Stimulated activated CD4-positive, alpha-beta T cell treated with anti-CD3 and anti-CD28 coated beads, TNF-alpha, amount 100 ng/mL, for 4 hours (primary cell): Measurements from ENCODE around the gene NAA20.

Source experiments
- DNase-seq, 3 experiments: peaks; one replicate each; pipeline ENCODE4 v3.0.0-alpha.2; 2020; ENCODE audit warnings: low read depth in 3 of 3

The NAA20 gene

DNA sequence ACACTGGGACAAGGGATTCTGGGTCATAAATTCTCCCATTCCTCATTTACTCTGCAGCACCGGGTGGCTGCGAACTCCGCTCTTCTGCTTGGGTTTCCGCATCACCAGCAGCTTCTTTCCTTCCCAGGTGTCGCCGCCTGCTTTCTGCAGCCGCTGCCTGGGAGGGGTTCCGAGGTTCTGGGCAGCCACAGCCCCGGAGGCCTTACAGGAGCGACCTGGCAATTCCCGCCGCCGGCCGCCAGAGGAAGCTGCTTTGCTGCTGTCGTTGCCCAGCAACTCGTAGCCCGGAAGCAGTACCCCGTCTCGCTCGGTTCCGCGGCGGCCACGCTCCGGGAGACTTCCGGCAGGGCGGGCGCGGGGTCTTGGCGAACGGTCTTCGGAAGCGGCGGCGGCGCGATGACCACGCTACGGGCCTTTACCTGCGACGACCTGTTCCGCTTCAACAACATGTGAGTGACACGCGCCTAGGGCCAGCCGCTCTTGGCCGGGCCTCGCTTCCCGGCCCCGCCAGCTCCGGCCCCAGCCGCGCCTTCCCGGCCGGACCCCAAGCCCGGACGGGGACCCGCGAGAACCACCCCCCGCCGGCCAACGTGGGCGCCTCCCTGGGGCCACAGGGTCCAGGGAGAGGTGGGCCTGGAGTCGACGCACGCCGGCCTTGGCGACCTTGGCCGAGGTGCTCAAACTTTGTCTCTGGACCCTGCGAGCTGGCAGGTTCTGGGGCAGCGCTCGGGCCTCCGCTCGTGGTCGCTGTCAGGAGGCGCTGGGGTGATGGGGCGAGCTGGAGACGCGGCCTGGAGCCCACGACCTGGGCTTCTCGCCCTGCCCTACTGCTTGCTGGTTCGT is at the start of gene NAA20:
Gene NAA20, plus strand, starts transcription at position 362 of the 843 bp plus-strand sequence. Its CDS starts 35 bp downstream, at position 397.
- DNase-seq: peak; percentile 82 to 84 (median 83)

- no peak for DNase-seq
Observed at GRCh38 chr20:19967445-19967844, 49.7 kb upstream of the NAA20 start.

- no peak for DNase-seq
Observed at GRCh38 chr20:19968028-19968427, 49.1 kb upstream of the NAA20 start.

DNA sequence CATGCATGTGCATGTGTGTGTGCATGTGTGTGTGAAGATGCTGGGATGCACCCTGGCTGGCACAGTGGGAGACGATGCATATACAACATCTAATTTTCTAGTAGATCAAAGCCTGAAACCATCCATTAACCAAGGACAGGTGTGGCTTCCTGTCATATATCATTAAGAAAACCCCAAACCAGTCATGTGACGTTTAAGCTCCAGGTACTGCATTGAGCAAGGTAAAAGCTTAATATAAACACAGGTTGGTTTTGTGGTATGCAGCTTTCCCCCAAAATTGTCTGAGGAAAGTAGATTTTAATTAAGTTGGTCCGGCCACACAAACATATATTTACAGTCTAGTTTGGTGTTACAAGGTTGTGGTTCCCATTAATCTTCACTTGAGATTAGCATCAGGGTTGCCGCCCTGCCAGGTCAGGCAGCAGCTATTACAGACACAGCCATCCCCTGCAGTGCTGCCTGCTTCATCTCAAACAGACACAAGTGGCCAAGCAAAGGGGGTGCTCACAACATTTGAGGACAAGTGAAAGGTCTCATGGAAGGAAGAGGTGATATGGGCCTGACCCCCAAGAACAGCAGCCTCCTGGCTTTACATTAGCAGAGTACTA is 48.6 kb upstream of the NAA20 start:
- DNase-seq: no peak

DNA sequence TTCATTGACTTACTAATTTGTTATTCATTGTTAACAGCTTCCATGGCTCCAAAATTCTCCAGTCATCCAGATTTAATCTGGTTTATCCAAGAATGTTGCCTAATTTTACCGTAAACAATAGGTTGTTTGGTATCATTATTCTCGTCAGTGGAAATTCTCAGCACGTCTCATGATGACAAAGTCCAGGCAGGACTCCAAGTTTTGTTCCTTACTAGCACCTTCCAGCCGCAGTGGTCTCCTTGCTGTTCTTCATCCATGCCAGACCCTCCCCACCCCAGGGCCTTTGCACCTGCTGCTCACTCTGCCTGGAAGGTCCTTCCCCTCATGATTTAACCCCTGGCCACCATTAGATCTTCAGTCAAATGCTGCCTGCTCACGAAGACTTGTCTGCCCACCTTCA is 48.1 kb upstream of the NAA20 start:
- DNase-seq: no peak

GRCh38 chr20:19969507-19970255 is 47.5 kb upstream of the NAA20 start:
- DNase-seq: no peak

- DNase-seq: no peak
Observed at GRCh38 chr20:19970256-19970765, 46.9 kb upstream of the NAA20 start.

- DNase-seq: no peak
Observed at GRCh38 chr20:19971116-19971515, 46.0 kb upstream of the NAA20 start.

DNA sequence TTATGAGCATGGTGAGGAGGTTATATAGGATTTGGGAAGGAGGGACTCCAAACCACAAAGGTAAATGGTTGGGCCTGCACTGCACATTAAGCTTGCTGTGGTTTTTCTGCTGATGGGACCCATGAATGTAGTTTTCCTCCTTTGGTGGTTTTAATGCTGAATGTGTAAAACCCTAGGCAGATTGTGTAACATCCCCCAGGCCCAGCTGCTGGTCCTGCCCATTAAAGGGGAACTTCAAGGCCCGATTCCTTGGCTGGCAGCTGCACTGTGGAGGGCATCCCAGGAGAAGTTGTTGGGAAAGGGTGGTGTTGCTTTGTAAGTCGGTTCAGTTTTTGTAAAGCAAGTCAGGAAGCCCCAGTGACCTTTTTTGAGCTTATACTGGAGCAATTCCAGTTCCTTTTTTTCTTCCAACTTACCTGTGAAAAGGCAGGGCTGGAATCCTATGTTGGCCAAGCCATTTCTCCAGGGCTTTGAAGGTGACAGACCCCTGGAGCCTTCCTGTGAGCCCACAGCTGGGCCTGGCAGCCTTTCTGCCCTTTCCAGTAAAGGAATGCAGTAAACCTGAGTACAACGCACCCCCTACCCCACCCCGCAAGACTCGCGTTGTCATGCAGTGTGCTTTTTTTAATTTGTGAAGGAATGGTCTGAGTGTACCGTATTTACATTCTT is 43.1 kb upstream of the NAA20 start:
- no peak for DNase-seq

DNA sequence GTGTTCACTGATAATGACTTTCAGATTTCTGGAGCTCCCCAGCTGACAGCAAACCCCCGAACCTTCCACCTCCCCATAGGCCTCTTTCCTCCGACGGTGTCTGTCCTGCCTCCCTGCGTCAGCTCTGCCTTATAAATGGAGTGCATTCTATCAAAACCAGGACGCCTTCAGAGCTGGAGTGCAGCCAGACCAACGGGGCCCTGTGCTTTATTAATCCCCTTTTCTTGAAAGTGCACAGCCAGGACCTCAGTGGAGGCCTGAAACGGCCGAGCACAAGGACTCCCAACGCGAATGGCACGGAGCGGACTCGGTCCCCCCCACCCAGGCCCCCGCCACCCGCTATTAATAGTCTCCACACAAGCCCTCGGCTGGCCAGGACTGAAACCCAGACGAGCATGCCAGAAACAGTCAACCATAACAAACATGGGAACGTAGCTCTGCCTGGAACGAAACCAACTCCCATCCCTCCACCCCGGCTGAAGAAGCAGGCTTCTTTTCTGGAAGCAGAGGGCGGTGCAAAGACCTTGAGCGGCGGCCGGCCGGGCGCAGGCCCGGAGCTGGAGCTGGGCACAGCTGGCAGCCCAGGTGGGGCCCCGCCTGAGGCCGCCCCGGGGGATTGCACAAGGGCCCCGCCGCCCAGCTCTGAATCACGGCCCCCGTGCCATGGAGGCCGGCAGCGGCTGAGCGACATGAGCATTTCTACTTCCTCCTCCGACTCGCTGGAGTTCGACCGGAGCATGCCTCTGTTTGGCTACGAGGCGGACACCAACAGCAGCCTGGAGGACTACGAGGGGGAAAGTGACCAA is 42.3 kb upstream of the NAA20 start:
- DNase-seq: no peak

GRCh38 chr20:19975436-19975799 is 41.7 kb upstream of the NAA20 start:
- DNase-seq: no peak

DNA sequence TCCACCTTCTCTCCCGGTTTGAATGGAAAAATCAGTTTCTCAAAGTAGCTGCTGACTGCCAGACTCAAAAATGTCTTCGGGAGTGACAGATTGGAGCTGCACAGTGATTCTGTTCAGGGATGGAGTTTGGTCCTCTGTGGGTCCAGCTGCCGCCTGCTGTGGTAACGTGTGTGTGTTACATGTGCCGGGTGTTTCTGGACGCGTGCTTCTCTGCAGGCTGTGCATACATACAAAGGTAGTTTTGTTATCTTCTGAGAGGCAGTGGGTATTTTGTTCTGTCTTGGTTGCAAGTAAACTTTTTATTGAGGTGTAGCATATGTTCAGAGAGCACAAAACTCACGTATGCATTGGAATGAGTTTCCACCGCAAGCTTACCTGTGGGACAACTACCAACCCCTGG is 41.3 kb upstream of the NAA20 start:
- DNase-seq: no peak

- no peak for DNase-seq
Observed at GRCh38 chr20:19976595-19977372, 40.4 kb upstream of the NAA20 start.

- DNase-seq: no peak
Observed at GRCh38 chr20:19977373-19977770, 39.8 kb upstream of the NAA20 start.

DNA sequence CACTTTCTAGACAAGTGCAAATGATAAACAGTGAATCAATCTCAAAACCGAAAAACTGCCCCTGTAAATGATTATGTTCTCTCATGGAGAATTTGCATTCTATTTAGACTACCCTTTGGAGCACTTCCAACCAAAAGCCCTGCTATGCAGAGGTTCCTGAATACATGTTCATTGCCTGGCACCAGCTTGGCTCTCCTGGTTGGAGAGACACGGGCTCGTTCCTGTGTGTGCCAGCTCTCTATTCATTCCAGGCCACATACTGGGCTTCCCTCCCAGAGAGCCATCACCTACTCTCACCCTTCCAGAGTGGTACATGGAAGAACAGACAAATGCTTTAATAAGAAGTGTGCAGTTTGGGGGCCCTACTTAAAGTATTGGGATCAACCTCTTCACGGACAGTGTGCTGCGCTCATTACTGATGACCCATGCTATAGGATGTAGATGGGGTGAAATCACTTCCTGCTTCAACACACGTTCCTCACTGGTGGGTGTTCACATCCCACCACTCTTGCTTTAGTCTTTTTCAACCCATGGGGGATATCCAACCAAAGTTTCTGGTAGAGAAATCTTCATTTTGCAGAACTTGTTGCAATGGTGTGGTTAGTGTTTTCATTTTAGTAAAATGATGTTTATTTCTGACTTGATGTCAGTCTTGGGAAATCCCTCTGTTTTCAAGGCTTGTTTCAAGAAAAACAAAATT is 38.5 kb upstream of the NAA20 start:
- no peak for DNase-seq

- no peak for DNase-seq
Observed at GRCh38 chr20:19981031-19981451, 36.1 kb upstream of the NAA20 start.

DNA sequence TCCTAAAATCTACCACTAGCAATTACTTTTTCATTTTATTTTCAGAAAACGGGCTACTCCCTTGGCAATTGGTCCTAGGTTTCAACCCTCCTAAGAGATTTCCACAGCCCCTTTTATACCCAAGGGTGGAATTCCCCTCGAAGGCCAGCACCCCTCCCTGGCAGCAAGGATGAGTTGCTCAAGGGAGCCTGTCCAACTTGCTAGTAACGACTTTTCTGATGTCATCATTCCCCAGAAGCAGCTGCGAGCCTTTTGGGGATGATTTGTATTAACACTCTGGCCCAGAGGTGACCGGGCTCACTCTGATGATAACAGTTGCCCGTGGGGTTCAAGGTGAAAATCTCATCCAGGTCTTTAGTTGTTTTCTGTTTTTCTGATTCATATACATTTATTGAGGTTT is 30.7 kb upstream of the NAA20 start:
- DNase-seq: no peak

- no peak for DNase-seq
Observed at GRCh38 chr20:19987046-19987445, 30.1 kb upstream of the NAA20 start.

DNA sequence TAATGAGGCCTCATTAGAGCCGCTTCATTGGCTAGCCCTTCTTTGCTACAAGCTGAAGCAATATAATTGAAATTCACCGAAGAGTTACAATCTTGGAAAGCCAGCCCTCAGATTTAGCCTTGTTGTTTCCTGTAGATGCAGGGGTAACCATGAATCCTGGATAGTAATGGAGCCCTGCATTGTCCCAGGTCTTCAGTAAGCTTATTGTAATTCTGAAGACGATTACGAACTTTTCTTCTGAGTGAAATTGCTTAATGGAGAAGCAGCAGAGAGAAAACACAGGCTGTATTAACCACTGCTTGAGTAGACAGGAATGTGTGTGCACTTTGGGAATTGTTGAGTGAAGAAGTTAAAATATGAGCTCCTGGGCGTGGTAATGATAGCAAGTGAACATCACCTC is 26.3 kb upstream of the NAA20 start:
- no peak for DNase-seq

GRCh38 chr20:19991308-19991707 is 25.9 kb upstream of the NAA20 start:
- DNase-seq: no peak
